GM19328 (cell line): ENCODE data around the gene AK1.

Experiments used
- ATAC-seq: cut with Tn5 transposase; IDR thresholded peaks from one replicate; pipeline ENCODE4 v1.9.1; 2021; ENCODE audit warnings: mild to moderate bottlenecking, moderate library complexity; ENCODE audit not compliant: unreplicated experiment

AK1 gene

GRCh38 chr9:127825319-127826051 is 52.0 kb downstream of the AK1 start:
- no peak for ATAC-seq

GRCh38 chr9:127822108-127822507 is 55.4 kb downstream of the AK1 start:
- no peak for ATAC-seq

- ATAC-seq = no peak
These were observed 58.9 kb downstream of the AK1 start for GRCh38 chr9:127818574-127818973.

- ATAC-seq = no peak
These were observed 59.5 kb downstream of the AK1 start for GRCh38 chr9:127817881-127818434.

GRCh38 chr9:127816728-127817127 is 60.7 kb downstream of the AK1 start:
- ATAC-seq = no peak
